Panc1 (cell line): ENCODE measurements around the gene GAS7.

ENCODE experiments used
- CTCF ChIP-seq: fragments of 450-650 bp; IDR thresholded peaks from 2 replicates; pipeline ENCODE4 v1.5.1; 2017; ENCODE audit warnings: mild to moderate bottlenecking
- POLR2AphosphoS5 ChIP-seq: IDR thresholded peaks from 2 replicates; pipeline ENCODE4 v1.6.1; 2012; ENCODE audit warnings: mild to moderate bottlenecking, low read depth, low read length, moderate library complexity

GRCh38 chr17:10059684-10060211 is 138.7 kb downstream of the GAS7 start:
- no peak for TF ChIP-seq CTCF
- no peak for TF ChIP-seq POLR2AphosphoS5
